ENCODE results near the gene GPANK1. TPM values are rescaled to one million over a fixed set of nuclear protein-coding genes. Genes with fewer than 3 reads are reported as not detected.

The GPANK1 gene
- total RNA-seq, 1 experiment from 2014 or later: 18.6 TPM

DNA sequence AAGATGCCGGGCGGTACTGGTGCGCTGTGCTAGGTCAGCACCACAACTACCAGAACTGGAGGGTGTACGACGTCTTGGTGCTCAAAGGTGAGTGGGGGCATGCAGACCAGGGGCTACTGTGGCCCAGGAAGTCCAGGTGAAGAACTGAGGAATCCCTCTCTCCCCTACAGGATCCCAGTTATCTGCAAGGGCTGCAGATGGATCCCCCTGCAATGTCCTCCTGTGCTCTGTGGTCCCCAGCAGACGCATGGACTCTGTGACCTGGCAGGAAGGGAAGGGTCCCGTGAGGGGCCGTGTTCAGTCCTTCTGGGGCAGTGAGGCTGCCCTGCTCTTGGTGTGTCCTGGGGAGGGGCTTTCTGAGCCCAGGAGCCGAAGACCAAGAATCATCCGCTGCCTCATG, 42.9 kb upstream of the GPANK1 start:
- Histone ChIP-seq H3K27ac (ENCODE audit: low read length) (no peak overlapping the region), H3K27me3 (ENCODE audit: low read length) (no peaks in the 10 kb centered on the region), H3K4me3 (ENCODE audit: low read length) (no peak overlapping the region), H3K9me2 (replicated peaks; ENCODE audit: insufficient read depth, low read length) (no peaks in the 10 kb centered on the region), H3K79me2 (ENCODE audit: low read length) (peaks cover 2% of the 10 kb centered on the region; the same call in 1 of the 2 replicates), H3K4me1 (ENCODE audit: low read length) (peaks cover 8% of the 10 kb centered on the region), H3K9ac (ENCODE audit: low read length) (no peak overlapping the region), H3K4me2 (ENCODE audit: low read depth, low read length, poor library complexity, severe bottlenecking) (no peak overlapping the region), H2AFZ (ENCODE audit: low read length) (no peak overlapping the region), H3K36me3 (ENCODE audit: insufficient read depth, low read length) (no peaks in the 10 kb centered on the region), H3K9me3 (ENCODE audit: low read length) (no peaks in the 10 kb centered on the region), H4K20me1 (ENCODE audit: insufficient read depth, low read depth, low read length) (no peaks in the 10 kb centered on the region)
- DNase-seq: no peak

GRCh38 chr6:31706599-31706998, 41.8 kb upstream of the GPANK1 start, which contains the start of gene LY6G6F:
Gene LY6G6F, plus strand, starts transcription at chr6:31706866. Its CDS starts 41 bp downstream, at chr6:31706907.
- Histone ChIP-seq H3K4me3 (ENCODE audit: low read length) (no peak within 1 kb of the TSS), H2AFZ (ENCODE audit: low read length) (no peak within 1 kb of the TSS), H3K27me3 (ENCODE audit: low read length) (no peaks in the 10 kb centered on the region), H3K9ac (ENCODE audit: low read length) (no peak within 1 kb of the TSS), H3K27ac (ENCODE audit: low read length) (no peak within 1 kb of the TSS), H4K20me1 (ENCODE audit: insufficient read depth, low read depth, low read length) (no peaks in the 10 kb centered on the region), H3K36me3 (ENCODE audit: insufficient read depth, low read length) (no peaks in the 10 kb centered on the region), H3K4me2 (ENCODE audit: low read depth, low read length, poor library complexity, severe bottlenecking) (no peak within 1 kb of the TSS), H3K4me1 (ENCODE audit: low read length) (peaks cover 15% of the 10 kb centered on the region), H3K79me2 (ENCODE audit: low read length) (peaks cover 13% of the 10 kb centered on the region), H3K9me2 (replicated peaks; ENCODE audit: insufficient read depth, low read length) (no peaks in the 10 kb centered on the region), H3K9me3 (ENCODE audit: low read length) (no peaks in the 10 kb centered on the region)
- no peak for DNase-seq

GRCh38 chr6:31705931-31706330, 41.1 kb upstream of the GPANK1 start:
- H3K27ac ChIP-seq (ENCODE audit: low read length): no peak overlapping the region
- H3K4me2 ChIP-seq (ENCODE audit: low read depth, low read length, poor library complexity, severe bottlenecking): no peak overlapping the region
- no peak for DNase-seq
- no peaks in the 10 kb centered on the region for H3K36me3 ChIP-seq (ENCODE audit: insufficient read depth, low read length)
- H3K9me3 ChIP-seq (ENCODE audit: low read length): no peaks in the 10 kb centered on the region
- H3K9me2 ChIP-seq (replicated peaks; ENCODE audit: insufficient read depth, low read length): no peaks in the 10 kb centered on the region
- no peak overlapping the region for H2AFZ ChIP-seq (ENCODE audit: low read length)
- no peak overlapping the region for H3K9ac ChIP-seq (ENCODE audit: low read length)
- H3K79me2 ChIP-seq (ENCODE audit: low read length): peaks cover 20% of the 10 kb centered on the region
- no peaks in the 10 kb centered on the region for H3K27me3 ChIP-seq (ENCODE audit: low read length)
- H3K4me1 ChIP-seq (ENCODE audit: low read length): peaks cover 21% of the 10 kb centered on the region
- no peaks in the 10 kb centered on the region for H4K20me1 ChIP-seq (ENCODE audit: insufficient read depth, low read depth, low read length)
- no peak overlapping the region for H3K4me3 ChIP-seq (ENCODE audit: low read length)

DNA sequence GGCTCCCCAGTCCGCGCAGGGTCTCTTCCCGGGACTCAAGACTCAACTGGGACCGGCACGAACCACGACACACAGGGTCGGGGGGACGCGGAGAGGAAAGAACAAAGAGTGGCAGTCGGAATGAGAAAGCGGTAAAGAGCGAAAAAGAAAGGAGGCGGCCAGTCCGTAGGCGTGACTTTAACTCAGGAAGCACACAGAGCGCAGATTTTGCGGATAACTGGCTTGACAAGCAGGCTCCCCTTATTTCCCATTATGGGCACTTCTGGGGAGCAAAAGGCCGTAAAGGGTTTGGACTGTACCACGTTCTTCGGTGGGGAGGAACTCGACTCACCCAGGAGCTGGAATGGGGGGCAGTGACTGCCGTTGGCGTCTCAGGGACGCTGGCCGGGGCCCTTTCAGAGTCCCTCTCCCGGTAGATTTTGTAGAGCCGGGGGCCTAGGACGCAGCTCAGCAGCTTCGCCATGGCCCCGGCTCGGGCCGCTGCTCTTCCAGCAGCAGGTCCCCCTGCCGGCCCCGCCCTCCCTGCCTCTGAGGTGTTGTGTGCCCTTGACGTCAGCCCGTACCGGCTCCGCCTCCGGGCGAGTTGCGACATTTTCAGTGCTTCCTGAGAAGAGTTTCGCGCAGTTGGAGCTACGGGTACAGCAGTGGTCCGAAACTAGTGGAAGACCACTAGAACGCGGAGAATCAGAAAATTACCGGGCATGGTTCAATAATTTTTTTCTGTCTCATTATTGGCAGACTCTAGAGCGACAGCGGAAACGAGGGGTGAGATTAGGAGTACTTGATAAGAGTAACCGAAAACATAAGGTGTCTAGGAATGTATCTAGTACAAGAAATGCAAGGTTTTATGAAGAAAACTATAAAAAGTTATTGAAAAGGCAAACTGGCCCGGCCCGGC, 38.3 kb upstream of the GPANK1 start, which contains the start of gene ABHD16A:
ABHD16A (minus strand) TSS at position 506 of the 898 bp plus-strand sequence; CDS start at position 463, 43 bp downstream.
- no peaks in the 10 kb centered on the region for H3K9me3 ChIP-seq (ENCODE audit: low read length)
- peaks cover 27% of the 10 kb centered on the region for H3K79me2 ChIP-seq (ENCODE audit: low read length)
- H3K9ac ChIP-seq (ENCODE audit: low read length): peak within 1 kb of the TSS; percentile 92
- H3K4me1 ChIP-seq (ENCODE audit: low read length): peaks cover 28% of the 10 kb centered on the region
- H3K36me3 ChIP-seq (ENCODE audit: insufficient read depth, low read length): no peaks in the 10 kb centered on the region; the same call in 1 of the 2 replicates
- DNase-seq: peak; percentile 99
- no peaks in the 10 kb centered on the region for H3K9me2 ChIP-seq (replicated peaks; ENCODE audit: insufficient read depth, low read length)
- peak within 1 kb of the TSS; percentile 86 for H3K27ac ChIP-seq (ENCODE audit: low read length)
- H2AFZ ChIP-seq (ENCODE audit: low read length): peak within 1 kb of the TSS; percentile 98
- H3K4me3 ChIP-seq (ENCODE audit: low read length): peak within 1 kb of the TSS; percentile 84
- no peaks in the 10 kb centered on the region for H3K27me3 ChIP-seq (ENCODE audit: low read length)
- H3K4me2 ChIP-seq (ENCODE audit: low read depth, low read length, poor library complexity, severe bottlenecking): peak within 1 kb of the TSS; percentile 93
- no peaks in the 10 kb centered on the region for H4K20me1 ChIP-seq (ENCODE audit: insufficient read depth, low read depth, low read length)

- DNase-seq: peak; percentile 65
- H4K20me1 ChIP-seq (ENCODE audit: insufficient read depth, low read depth, low read length): no peaks in the 10 kb centered on the region
- H3K27me3 ChIP-seq (ENCODE audit: low read length): no peaks in the 10 kb centered on the region
- peak overlapping the region; percentile 86 for H3K27ac ChIP-seq (ENCODE audit: low read length)
- no peaks in the 10 kb centered on the region for H3K9me2 ChIP-seq (replicated peaks; ENCODE audit: insufficient read depth, low read length)
- no peaks in the 10 kb centered on the region for H3K9me3 ChIP-seq (ENCODE audit: low read length)
- peak overlapping the region; percentile 92 for H3K9ac ChIP-seq (ENCODE audit: low read length)
- H3K4me1 ChIP-seq (ENCODE audit: low read length): peaks cover 34% of the 10 kb centered on the region
- peak overlapping the region; percentile 84 for H3K4me3 ChIP-seq (ENCODE audit: low read length)
- H2AFZ ChIP-seq (ENCODE audit: low read length): peak overlapping the region; percentile 22; the same call in 1 of the 2 replicates
- peak overlapping the region; percentile 93 for H3K4me2 ChIP-seq (ENCODE audit: low read depth, low read length, poor library complexity, severe bottlenecking)
- peaks cover 27% of the 10 kb centered on the region for H3K79me2 ChIP-seq (ENCODE audit: low read length)
- no peaks in the 10 kb centered on the region; the same call in 1 of the 2 replicates for H3K36me3 ChIP-seq (ENCODE audit: insufficient read depth, low read length)
These were observed 37.6 kb upstream of the GPANK1 start for GRCh38 chr6:31702405-31702818.

DNA sequence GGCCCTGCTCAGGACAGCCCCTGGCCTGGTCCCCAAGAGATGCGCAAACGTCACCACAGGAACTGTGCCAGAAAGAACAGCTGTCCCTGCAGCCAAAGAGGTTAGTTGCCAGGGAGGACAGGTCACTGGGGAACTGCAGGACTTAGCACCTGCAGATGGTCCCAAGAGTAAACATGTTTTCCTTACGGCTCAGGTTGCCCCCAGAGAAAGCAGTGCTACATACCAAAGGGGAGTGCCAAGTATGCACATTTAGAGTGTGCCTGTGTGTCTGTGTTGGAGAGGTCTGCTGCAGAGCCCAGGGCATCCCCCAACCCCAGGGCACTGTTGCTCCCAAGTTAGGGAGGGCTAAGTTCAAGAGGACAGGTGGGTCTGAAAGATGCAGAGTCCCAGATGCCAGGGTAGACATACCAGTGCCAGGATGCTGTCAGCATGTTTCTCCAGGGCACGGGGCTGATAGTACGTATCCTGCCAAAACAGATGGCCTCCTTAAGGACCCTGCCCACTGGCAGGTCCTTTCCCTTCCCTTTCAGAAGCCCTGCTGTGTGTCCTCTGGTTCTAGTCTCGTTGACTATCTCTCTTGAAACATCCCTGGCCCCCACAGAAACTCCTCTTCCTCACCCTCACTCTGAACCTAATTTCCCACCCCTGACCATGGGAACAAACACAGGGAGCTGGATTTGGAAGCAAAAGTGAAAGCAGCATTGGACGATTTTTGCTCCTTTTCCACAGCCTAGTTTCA, 37.0 kb upstream of the GPANK1 start:
- no peaks in the 10 kb centered on the region for H3K27me3 ChIP-seq (ENCODE audit: low read length)
- no peak overlapping the region for H2AFZ ChIP-seq (ENCODE audit: low read length)

GRCh38 chr6:31700740-31701401, 36.1 kb upstream of the GPANK1 start:
- Histone ChIP-seq H3K4me2 (ENCODE audit: low read depth, low read length, poor library complexity, severe bottlenecking) (peak overlapping the region; percentile 93), H2AFZ (ENCODE audit: low read length) (no peak overlapping the region), H3K36me3 (ENCODE audit: insufficient read depth, low read length) (no peaks in the 10 kb centered on the region; the same call in 1 of the 2 replicates), H3K4me3 (ENCODE audit: low read length) (peak overlapping the region; percentile 84), H3K9ac (ENCODE audit: low read length) (peak overlapping the region; percentile 92), H3K79me2 (ENCODE audit: low read length) (peaks cover 27% of the 10 kb centered on the region), H3K27me3 (ENCODE audit: low read length) (no peaks in the 10 kb centered on the region), H3K27ac (ENCODE audit: low read length) (peak overlapping the region; percentile 86), H3K4me1 (ENCODE audit: low read length) (peaks cover 34% of the 10 kb centered on the region), H3K9me2 (replicated peaks; ENCODE audit: insufficient read depth, low read length) (no peaks in the 10 kb centered on the region), H4K20me1 (ENCODE audit: insufficient read depth, low read depth, low read length) (no peaks in the 10 kb centered on the region), H3K9me3 (ENCODE audit: low read length) (no peaks in the 10 kb centered on the region)
- no peak for DNase-seq

More for the DNA sequence above, 37.0 kb upstream of the GPANK1 start:
- peaks cover 27% of the 10 kb centered on the region for H3K79me2 ChIP-seq (ENCODE audit: low read length)
- H3K36me3 ChIP-seq (ENCODE audit: insufficient read depth, low read length): no peaks in the 10 kb centered on the region; the same call in 1 of the 2 replicates
- peak overlapping the region; percentile 92 for H3K9ac ChIP-seq (ENCODE audit: low read length)
- H3K27ac ChIP-seq (ENCODE audit: low read length): peak overlapping the region; percentile 86
- peaks cover 34% of the 10 kb centered on the region for H3K4me1 ChIP-seq (ENCODE audit: low read length)
- H4K20me1 ChIP-seq (ENCODE audit: insufficient read depth, low read depth, low read length): no peaks in the 10 kb centered on the region
- peak; percentile 79 for DNase-seq
- peak overlapping the region; percentile 84 for H3K4me3 ChIP-seq (ENCODE audit: low read length)
- H3K9me2 ChIP-seq (replicated peaks; ENCODE audit: insufficient read depth, low read length): no peaks in the 10 kb centered on the region
- peak overlapping the region; percentile 93 for H3K4me2 ChIP-seq (ENCODE audit: low read depth, low read length, poor library complexity, severe bottlenecking)
- H3K9me3 ChIP-seq (ENCODE audit: low read length): no peaks in the 10 kb centered on the region
